Gastroesophageal sphincter (tissue), 4 donors: ENCODE data around the gene OBP2B. TPM values are rescaled to one million over a fixed set of nuclear protein-coding genes. Genes with fewer than 3 reads are reported as not detected.

ENCODE experiments used
- ATAC-seq: fragments of 150-250 bp; one replicate; pipeline ENCODE4 v1.9.1; 2016; ENCODE audit warnings: mild to moderate bottlenecking, moderate library complexity
- H3K27ac ChIP-seq, 4 donors: fragments of 200-600 bp; sonication (generic) in 3 of 4; 1 replicate in 3 of 4; 2 replicates in 1 of 4; pipeline ENCODE4 v1.5.1; 2016 to 2019
- H3K27me3 ChIP-seq: fragments of 200-600 bp; sonication (generic); one replicate; pipeline ENCODE4 v1.5.1; 2019
- H3K36me3 ChIP-seq, 2 donors: fragments of 200-600 bp; sonication (generic); one replicate each; pipeline ENCODE4 v1.5.1; 2019; ENCODE audit warnings: control low read depth in 1 of 2
- H3K4me1 ChIP-seq, 3 donors: fragments of 200-600 bp; sonication (generic); 1 replicate in 2 of 3; 2 replicates in 1 of 3; pipeline ENCODE4 v1.5.1; 2016 to 2019; ENCODE audit warnings: control low read depth in 2 of 3
- H3K4me3 ChIP-seq, 2 donors: fragments of 200-600 bp; sonication (generic); one replicate each; pipeline ENCODE4 v1.5.1; 2019; ENCODE audit warnings: mild to moderate bottlenecking in 1 of 2, moderate library complexity in 1 of 2
- H3K9me3 ChIP-seq, 3 donors: fragments of 200-600 bp; sonication (generic); one replicate each; pipeline ENCODE4 v1.5.1; 2017 to 2019; ENCODE audit warnings: control low read depth in 2 of 3
- CTCF ChIP-seq, 4 experiments: fragments of 200-600 bp in 2 of 4; fragments of 450-650 bp in 2 of 4; sonication (generic) in 1 of 4; IDR thresholded peaks; one replicate each; pipeline ENCODE4 v1.5.1; 2017 to 2019; ENCODE audit warnings: antibody characterized with exemption in 4 of 4, mild to moderate bottlenecking in 2 of 4, moderate library complexity in 2 of 4
- EP300 ChIP-seq: sonication (generic); formaldehyde crosslinking; IDR thresholded peaks from one replicate; pipeline ENCODE4 v1.6.1; 2017; ENCODE audit warnings: antibody characterized with exemption, mild to moderate bottlenecking
- POLR2A ChIP-seq, 2 donors: fragments of 450-650 bp; IDR thresholded peaks; one replicate each; pipeline ENCODE4 v1.6.1; 2017; ENCODE audit warnings: antibody characterized with exemption in 2 of 2, mild to moderate bottlenecking in 2 of 2, moderate library complexity in 1 of 2
- POLR2AphosphoS5 ChIP-seq: sonication (generic); formaldehyde crosslinking; IDR thresholded peaks from one replicate; pipeline ENCODE4 v1.6.1; 2017; ENCODE audit warnings: antibody characterized with exemption
- WGBS, 2 donors: methylation state at CpG; one replicate each; pipeline ENCODE4 v1.1.5; 2018; ENCODE audit warnings: low coverage in 1 of 2; 5-methylcytosine and 5-hydroxymethylcytosine counted together
- total RNA-seq, 4 donors: library from RNA; depleted of rRNA; stranded (reverse); fragments of >200 nt; gene quantifications; one replicate each; pipeline ENCODE4 v1.1.0, GENCODE V29; 2016

Gene OBP2B
- total RNA-seq, 4 donors from 2014 or later: not detected

- WGBS, 2 donors: 80 to 82% methylated on average over 2 to 17 of the region's 17 CpGs
- Histone ChIP-seq H3K9me3 (no peaks in the 10 kb centered on the region), H3K27me3 (peaks cover 75% of the 10 kb centered on the region), H3K27ac (no peak overlapping the region), H3K4me1 (no peaks in the 10 kb centered on the region), H3K36me3 (no peaks in the 10 kb centered on the region), H3K4me3 (no peak overlapping the region)
- no peak for ATAC-seq
- no peak for TF ChIP-seq EP300
- TF ChIP-seq POLR2A (IDR thresholded peaks at IDR 0.05): no peak
- TF ChIP-seq CTCF (IDR thresholded peaks at IDR 0.05): no peak
- no peak for TF ChIP-seq POLR2AphosphoS5
Observed at GRCh38 chr9:133200631-133201030, 8.4 kb downstream of the OBP2B start.

DNA sequence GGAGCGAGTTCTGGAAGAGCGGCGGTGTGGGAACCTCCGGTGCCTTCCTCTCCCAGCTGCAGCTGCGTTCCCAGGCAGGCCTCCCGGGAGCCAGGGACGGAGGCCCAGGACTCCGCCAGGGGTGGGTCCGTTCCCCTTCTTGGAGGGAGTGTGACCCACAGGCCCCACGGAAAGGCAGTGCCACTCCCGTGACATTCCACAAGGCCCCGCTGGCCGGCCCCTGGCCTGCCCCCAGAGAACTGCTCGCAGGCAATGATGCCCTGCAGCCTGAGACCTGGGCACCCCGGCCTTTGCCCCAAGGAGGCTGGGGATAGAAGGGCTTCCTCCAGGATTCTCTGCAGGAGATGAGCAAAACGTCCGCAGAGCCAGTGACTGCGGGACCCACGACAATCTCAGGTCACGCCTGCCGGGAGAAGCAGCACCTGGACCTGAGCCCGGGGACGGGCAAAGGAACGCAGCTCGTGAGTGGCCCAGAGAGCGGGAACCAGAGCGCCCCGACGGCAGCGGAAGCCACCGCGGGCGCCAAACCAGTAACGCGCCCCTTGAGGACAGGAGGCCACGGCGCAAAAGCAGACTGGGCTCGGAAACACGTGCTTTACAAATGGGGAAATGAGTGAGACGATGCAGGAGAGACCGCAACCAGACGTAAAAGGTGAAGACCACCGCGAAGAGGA, 9.3 kb downstream of the OBP2B start:
- no peak for ATAC-seq
- Histone ChIP-seq H3K4me1 (no peaks in the 10 kb centered on the region), H3K27me3 (peaks cover 74% of the 10 kb centered on the region), H3K4me3 (peak overlapping the region in 1 of 2 donors; percentile 44), H3K36me3 (no peaks in the 10 kb centered on the region), H3K27ac (peak overlapping the region in 2 of 4 donors; percentile 24 to 69), H3K9me3 (peaks cover 0 to 6% (median 0%) of the 10 kb centered on the region in 3 donors)
- WGBS, 2 donors: 35 to 51% methylated on average over 5 to 6 of the region's 44 CpGs
- peak in 1 of 4 experiments; percentile 53 for TF ChIP-seq CTCF (IDR thresholded peaks at IDR 0.05)
- TF ChIP-seq EP300: no peak

DNA sequence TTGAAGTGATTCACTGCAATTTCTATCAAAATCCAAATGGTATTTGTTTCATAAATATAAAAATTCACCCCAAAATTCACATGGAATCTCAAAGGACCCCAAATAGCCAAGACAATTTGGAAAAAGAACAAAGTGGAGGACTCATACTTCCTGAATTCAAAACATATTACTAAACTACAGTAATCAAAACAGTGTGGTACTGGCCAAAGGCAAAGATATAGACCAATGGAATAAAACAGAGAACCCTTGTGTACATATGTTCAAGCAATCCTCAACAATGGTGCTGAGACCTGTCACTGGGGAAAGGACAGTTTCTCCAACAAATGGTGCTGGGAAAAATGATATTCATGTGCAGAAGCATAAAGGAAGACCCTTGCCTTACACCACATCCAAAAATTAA, 14.0 kb downstream of the OBP2B start:
- Histone ChIP-seq H3K36me3 (no peaks in the 10 kb centered on the region), H3K27me3 (peaks cover 60% of the 10 kb centered on the region), H3K9me3 (peaks cover 0 to 6% (median 0%) of the 10 kb centered on the region in 3 donors), H3K4me3 (no peak overlapping the region), H3K4me1 (no peaks in the 10 kb centered on the region), H3K27ac (no peak overlapping the region)
- no peak for ATAC-seq
- TF ChIP-seq POLR2A (IDR thresholded peaks at IDR 0.05): no peak

DNA sequence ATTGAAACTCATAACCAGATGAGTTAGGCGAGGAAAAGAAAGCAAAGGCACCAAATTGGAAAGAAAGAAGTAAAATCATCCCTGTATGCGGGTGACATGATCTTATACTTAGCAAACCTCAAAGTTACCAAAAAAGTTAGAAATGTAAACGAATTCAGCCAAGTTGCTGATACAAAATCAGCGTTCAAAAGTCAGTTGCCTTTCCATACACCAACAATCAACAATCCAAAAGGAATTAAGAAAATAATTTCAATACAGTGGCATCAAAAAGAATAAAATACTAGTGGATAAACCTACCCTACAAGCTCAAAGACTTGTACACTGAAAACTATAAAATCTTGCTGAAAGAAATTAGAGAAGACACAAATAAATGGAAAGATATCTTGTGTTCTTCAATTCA, 14.5 kb downstream of the OBP2B start:
- Histone ChIP-seq H3K27ac (no peak overlapping the region), H3K9me3 (peaks cover 0 to 6% (median 0%) of the 10 kb centered on the region in 3 donors), H3K27me3 (peaks cover 60% of the 10 kb centered on the region), H3K4me1 (no peaks in the 10 kb centered on the region), H3K4me3 (no peak overlapping the region), H3K36me3 (no peaks in the 10 kb centered on the region)
- WGBS, 2 donors: 61 to 71% methylated on average over 4 of the region's 4 CpGs
- no peak for ATAC-seq
- TF ChIP-seq POLR2AphosphoS5 (no peak), POLR2A (IDR thresholded peaks at IDR 0.05) (no peak), CTCF (IDR thresholded peaks at IDR 0.05) (no peak), EP300 (no peak)

DNA sequence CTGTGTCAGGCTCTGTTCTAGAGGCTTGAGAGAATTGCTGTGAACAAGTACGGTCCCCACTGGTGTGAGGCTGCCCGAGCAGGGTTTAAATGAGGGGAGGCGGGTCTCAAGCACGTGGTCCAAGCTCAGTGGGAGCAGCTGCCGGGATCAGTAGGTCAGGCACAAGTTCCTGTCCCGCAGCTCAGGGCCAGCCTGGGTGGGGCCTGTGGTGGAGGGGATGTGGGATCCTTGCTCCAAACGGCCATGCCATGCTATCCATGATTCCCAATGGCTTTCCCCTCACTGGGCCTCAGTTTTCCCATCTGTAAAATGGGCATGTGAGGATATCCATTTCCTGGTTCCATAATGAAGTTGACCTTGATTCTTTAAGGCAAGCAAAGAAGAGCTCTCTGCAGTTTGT, 17.1 kb downstream of the OBP2B start:
- WGBS, 2 donors: no CpG with 5 or more reads among the region's 7 CpGs
- Histone ChIP-seq H3K9me3 (peaks cover 0 to 6% (median 0%) of the 10 kb centered on the region in 3 donors), H3K27ac (no peak overlapping the region), H3K27me3 (peaks cover 71% of the 10 kb centered on the region), H3K4me3 (no peak overlapping the region), H3K36me3 (no peaks in the 10 kb centered on the region), H3K4me1 (no peaks in the 10 kb centered on the region)
- TF ChIP-seq POLR2AphosphoS5: no peak
- no peak for TF ChIP-seq EP300
- no peak for TF ChIP-seq POLR2A (IDR thresholded peaks at IDR 0.05)
- TF ChIP-seq CTCF (IDR thresholded peaks at IDR 0.05): no peak
- ATAC-seq: no peak
